Measurements from ENCODE around the gene PRRC2A. TPM values are rescaled to one million over a fixed set of nuclear protein-coding genes. Genes with fewer than 3 reads are reported as not detected.

PRRC2A gene
- polyA plus RNA-seq, 1 donor from 2014 or later: 39.9 TPM

GRCh38 chr6:31669676-31670075, 49.2 kb downstream of the PRRC2A start, which contains the start of gene LY6G5B:
LY6G5B (plus strand) TSS chr6:31669976; CDS start chr6:31670951, 975 bp downstream.
- H4K20me1 ChIP-seq (ENCODE audit: insufficient read depth): no peaks in the 10 kb centered on the region
- no peak within 1 kb of the TSS for H3K4me3 ChIP-seq (ENCODE audit: low read length)
- no peaks in the 10 kb centered on the region for H3F3A ChIP-seq (ENCODE audit: insufficient read depth, low read length, poor library complexity, severe bottlenecking)
- no peak within 1 kb of the TSS for H2AFZ ChIP-seq (ENCODE audit: low read depth, low read length)
- TF ChIP-seq TAF1 (IDR thresholded peaks at IDR 0.05; ENCODE audit: low read depth) (no peak), SMC3 (conservative IDR thresholded peaks at IDR 0.05; ENCODE audit: poor library complexity) (no peak), EP300 (conservative IDR thresholded peaks at IDR 0.05; ENCODE audit: poor library complexity, severe bottlenecking) (no peak), POLR2AphosphoS5 (IDR thresholded peaks at IDR 0.05) (no peak), RAD21 (conservative IDR thresholded peaks at IDR 0.05) (no peak), MXI1 (conservative IDR thresholded peaks at IDR 0.05; ENCODE audit: poor library complexity, severe bottlenecking) (no peak), CTCF (IDR thresholded peaks at IDR 0.05; ENCODE audit: poor library complexity, severe bottlenecking) (no peak), EZH2 (IDR thresholded peaks at IDR 0.05; ENCODE audit: borderline replicate concordance, insufficient read depth, low read length, poor library complexity, severe bottlenecking) (no peak)
- TF ChIP-seq, protein P1, sequence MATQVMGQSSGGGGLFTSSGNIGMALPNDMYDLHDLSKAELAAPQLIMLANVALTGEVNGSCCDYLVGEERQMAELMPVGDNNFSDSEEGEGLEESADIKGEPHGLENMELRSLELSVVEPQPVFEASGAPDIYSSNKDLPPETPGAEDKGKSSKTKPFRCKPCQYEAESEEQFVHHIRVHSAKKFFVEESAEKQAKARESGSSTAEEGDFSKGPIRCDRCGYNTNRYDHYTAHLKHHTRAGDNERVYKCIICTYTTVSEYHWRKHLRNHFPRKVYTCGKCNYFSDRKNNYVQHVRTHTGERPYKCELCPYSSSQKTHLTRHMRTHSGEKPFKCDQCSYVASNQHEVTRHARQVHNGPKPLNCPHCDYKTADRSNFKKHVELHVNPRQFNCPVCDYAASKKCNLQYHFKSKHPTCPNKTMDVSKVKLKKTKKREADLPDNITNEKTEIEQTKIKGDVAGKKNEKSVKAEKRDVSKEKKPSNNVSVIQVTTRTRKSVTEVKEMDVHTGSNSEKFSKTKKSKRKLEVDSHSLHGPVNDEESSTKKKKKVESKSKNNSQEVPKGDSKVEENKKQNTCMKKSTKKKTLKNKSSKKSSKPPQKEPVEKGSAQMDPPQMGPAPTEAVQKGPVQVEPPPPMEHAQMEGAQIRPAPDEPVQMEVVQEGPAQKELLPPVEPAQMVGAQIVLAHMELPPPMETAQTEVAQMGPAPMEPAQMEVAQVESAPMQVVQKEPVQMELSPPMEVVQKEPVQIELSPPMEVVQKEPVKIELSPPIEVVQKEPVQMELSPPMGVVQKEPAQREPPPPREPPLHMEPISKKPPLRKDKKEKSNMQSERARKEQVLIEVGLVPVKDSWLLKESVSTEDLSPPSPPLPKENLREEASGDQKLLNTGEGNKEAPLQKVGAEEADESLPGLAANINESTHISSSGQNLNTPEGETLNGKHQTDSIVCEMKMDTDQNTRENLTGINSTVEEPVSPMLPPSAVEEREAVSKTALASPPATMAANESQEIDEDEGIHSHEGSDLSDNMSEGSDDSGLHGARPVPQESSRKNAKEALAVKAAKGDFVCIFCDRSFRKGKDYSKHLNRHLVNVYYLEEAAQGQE (IDR thresholded peaks at IDR 0.05; ENCODE audit: borderline replicate concordance): no peak
- H3K36me3 ChIP-seq (ENCODE audit: insufficient read depth, low read length): no peaks in the 10 kb centered on the region
- no peaks in the 10 kb centered on the region for H3K9me2 ChIP-seq (ENCODE audit: insufficient read depth, low read length)
- H3K4me2 ChIP-seq (ENCODE audit: low read length): no peak within 1 kb of the TSS
- no peaks in the 10 kb centered on the region for H3K9me3 ChIP-seq (ENCODE audit: low read length)
- peaks cover 11% of the 10 kb centered on the region for H3K79me2 ChIP-seq (replicated peaks; ENCODE audit: insufficient read depth, low read length)
- no peak within 1 kb of the TSS for H3K9ac ChIP-seq (ENCODE audit: low read length)
- H3K27ac ChIP-seq (ENCODE audit: low read length): no peak within 1 kb of the TSS
- H3K27me3 ChIP-seq (ENCODE audit: insufficient read depth, low read depth, low read length): no peaks in the 10 kb centered on the region

DNA sequence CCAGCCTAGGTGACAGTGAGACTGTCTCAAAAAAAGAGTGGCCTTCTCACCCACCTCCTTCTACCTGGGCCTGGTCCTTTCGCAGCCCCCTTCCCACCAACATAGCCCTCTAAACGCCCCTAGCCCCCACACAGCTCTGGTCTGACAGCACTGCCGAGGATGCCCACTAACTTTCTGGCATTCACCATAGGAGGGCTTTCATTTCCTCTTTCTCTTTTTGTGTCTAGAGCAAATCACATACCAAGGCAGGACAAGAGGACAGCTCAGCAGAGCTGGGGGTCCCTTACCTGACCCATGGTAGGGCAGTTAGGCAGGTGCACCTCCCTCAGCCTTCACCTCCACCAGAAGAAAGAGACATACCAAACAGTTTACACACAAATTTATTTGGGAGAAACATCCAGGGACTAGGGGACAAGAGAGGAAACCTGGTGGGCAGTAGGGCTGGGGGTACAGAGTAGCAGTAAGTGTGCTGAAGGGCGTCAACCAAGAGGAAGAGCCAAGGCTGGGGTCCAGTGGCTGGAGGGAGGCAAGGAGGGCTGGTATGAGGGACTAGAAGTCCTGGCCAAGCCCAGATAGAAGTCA, 55.9 kb downstream of the PRRC2A start:
- Histone ChIP-seq H3K27ac (ENCODE audit: low read length) (no peak overlapping the region), H3K9me2 (ENCODE audit: insufficient read depth, low read length) (no peaks in the 10 kb centered on the region), H3K79me2 (replicated peaks; ENCODE audit: insufficient read depth, low read length) (no peaks in the 10 kb centered on the region), H3K36me3 (ENCODE audit: insufficient read depth, low read length) (no peaks in the 10 kb centered on the region), H3K4me2 (ENCODE audit: low read length) (no peak overlapping the region), H3K4me3 (ENCODE audit: low read length) (no peak overlapping the region), H3F3A (ENCODE audit: insufficient read depth, low read length, poor library complexity, severe bottlenecking) (no peaks in the 10 kb centered on the region), H2AFZ (ENCODE audit: low read depth, low read length) (no peak overlapping the region), H3K27me3 (ENCODE audit: insufficient read depth, low read depth, low read length) (no peaks in the 10 kb centered on the region), H4K20me1 (ENCODE audit: insufficient read depth) (no peaks in the 10 kb centered on the region), H3K9ac (ENCODE audit: low read length) (no peak overlapping the region), H3K9me3 (ENCODE audit: low read length) (no peaks in the 10 kb centered on the region)
- TF ChIP-seq RAD21 (conservative IDR thresholded peaks at IDR 0.05) (no peak), CTCF (IDR thresholded peaks at IDR 0.05; ENCODE audit: poor library complexity, severe bottlenecking) (no peak)

Measured in neural cell (in vitro differentiated cells).